Measurements from ENCODE around the gene LYPLAL1.
"Not testable (repeated sequence)": the region's sequence is repeated elsewhere in the genome, so short reads cannot be mapped to it uniquely, and the experiment has no call there.

LYPLAL1 gene

DNA sequence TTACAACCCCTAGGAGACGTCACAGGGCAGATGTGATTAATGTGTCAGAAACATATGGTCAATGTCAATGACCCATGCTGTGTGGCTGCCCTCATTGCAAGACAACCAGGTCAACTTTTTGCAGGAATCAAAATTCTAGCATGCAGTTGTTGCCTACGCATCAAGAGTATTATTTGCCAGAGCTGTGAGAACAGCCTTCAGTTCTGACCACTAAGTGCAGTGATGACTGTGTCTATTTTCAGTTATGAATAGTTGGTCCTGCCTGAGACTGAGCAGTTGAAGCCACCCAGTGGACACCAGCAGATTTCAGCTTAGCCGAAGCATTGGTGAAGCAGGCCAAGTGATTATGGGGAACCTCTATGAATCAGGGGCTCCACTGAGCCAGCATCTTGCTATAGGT is 47.3 kb downstream of the LYPLAL1 start:
- DNase-seq: no peak

DNA sequence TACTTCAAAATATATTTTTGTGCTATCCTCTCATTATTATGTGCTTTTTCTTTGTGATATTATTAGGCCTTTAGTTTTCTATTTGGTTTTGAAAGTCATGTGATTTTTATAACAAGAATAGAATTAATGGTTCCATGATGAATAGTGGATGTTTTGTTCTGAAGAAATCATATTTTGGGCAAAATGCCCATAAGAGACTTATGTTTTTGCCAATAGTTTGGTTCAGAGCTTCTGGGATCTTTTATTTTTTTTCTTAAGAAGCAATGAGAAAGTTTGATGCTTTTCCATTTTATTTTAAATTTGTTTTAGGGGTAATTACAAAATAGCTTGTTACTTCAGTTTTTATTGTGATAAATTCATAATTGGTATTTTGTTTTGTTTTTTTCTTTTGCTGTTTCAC is 49.8 kb downstream of the LYPLAL1 start:
- DNase-seq: no peak

DNA sequence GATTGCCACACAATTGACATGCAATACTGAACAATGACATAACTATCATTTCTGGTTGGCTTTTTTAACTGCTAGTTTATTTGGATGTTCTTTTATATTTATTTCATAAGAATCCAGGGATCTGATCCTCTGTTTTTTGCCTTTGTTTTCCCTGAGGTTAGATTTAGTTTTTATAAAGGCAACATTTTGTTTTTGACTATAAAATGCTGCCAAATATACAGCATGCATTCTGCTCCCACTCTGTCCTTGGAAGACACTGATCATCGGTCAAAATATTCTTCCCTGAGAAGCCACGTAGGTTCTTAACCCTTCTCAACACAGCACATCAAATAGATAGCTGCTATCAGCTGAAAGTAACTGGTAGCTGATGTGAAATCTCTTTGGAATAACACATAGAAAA is 52.5 kb downstream of the LYPLAL1 start:
- no peak for DNase-seq

DNA sequence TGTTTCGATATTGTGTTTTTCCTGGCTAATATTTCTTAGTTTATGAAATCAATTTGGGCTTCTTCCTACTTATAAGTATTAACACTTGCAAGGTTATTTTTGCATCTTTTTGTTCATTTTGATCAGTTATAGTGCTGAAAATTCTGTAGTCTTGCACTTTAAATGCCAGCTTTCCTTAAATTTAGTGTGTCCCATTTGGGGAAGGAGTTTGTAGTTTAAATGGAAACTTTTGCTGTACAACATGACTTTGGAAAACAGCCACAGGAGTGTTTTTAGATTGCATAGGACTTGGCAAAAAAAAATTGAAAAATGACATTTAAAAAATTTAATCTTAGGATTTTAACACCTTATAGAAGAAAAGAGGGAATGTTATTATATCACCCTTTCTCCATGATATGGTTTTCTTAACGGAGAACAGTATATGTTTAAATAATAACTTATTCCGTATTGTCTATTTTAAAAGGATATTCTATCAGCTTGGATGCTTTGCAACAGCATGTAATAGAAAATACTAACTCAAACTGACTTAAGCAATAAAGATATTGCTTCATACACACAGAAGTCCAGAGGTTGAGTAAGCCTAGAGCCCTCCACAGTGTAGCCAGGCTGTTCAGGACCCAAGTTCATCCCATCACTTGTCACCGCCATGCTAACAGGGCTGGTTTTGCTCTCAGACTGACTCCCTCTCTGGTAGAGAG is 53.8 kb downstream of the LYPLAL1 start:
- DNase-seq: no peak

DNA sequence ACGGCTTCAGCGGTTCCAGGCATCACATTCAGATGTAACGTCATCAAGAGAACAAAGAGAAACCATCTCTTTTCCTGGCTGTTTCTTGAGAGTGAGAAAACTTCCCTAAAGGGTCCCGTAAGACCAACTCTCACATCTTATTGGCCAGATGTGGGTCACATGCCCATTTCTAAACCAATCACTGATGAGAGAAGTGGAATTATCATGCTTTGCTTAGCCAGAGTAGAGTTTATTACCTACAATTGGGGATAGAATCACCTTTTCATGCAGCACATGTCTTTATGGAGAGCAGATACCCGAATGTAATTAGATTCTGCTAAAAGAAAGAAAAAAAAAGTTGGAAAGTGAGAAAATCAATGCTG is 54.4 kb downstream of the LYPLAL1 start:
- no peak for DNase-seq

DNA sequence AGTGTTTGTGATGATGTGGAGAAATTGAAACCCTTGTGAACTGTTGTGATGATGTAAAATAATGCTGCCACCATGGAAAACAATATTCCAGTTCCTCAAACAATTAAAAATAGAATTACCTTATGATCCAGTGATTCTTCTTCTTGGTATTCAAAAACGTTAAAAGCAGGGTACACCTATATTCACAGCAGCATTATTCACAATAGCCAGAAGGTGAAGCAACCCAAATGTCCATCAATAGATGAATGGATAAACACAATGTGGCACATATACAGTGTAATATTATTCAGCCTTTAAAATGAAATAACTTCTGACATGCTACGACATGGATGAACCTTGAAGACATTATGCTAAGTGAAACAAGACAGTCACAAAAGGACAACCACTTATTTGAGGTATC is 59.2 kb downstream of the LYPLAL1 start:
- no peak for DNase-seq

DNA sequence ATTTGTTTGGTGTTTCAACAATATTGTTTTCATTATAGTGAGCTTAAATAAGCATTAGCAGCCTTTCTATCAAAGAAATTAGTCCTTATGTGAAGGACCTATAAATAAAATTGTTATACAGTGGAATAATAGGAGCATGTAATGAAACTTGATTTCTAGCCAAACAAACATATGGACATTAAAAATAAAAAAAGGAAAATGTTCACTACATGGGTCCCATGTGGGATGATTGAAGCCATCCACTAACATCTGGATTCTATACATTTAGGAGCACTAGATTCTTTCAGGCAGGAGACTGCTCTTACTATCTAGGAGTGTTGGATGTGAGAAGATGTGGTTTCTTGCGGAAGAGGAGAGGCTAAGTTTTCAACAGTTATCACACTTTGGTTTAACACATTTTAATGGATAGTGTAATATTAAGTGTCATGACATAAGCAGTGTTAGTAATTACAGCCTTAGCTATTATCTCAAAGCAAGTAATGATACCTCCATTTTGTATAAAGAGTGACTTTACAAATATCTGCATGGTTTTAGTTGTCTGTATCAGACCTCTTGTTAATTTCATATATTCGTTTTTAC is 62.3 kb downstream of the LYPLAL1 start:
- DNase-seq: no peak

DNA sequence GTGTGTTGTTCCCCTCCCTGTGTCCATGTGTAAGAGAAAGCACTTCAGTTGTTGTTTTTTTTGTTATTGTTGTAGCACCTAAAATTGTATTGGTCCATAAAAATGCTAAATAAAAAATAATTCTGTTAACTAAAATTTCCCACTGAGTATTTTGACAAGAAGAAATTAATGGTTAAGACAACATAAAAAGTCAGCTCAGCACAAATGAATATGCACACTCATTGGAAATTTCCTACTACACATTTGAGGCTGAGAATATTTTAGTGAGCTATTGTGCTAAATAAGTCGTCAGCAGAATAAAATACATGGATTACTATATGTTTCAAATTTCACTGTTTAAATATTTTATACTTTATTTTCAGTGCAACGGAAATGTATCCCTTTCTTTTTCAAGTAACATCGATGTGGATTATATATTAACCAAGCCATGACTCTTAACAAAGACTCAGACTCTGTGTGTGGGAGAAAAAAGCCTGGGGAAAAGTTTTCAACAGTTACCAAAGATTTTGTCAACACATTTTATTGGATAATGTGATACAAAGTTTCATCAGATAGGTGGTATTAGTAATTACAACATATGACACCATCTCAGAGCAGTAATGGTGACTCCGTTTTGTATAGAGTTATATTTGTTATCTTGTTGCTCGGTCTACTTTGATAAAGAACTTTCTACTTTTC is 63.4 kb downstream of the LYPLAL1 start:
- no peak for DNase-seq

DNA sequence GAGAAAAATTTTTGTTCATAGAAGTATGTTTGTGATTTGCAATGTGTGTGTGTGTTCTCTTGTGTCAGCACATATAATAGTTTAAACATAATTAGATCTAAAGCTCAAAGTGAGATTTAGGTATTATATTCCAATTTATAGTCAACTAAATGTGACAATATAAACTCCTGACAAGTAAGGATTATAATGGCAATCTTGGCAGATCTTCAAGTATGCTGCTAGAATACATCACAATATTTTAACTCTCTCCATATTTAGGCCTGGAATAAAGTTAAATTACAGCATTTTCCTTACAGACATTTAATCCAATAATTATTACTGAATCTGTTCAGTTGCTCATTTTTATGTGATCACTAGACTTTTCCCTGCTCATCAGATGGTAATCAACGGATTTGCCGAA is 65.8 kb downstream of the LYPLAL1 start:
- no peak for DNase-seq

DNA sequence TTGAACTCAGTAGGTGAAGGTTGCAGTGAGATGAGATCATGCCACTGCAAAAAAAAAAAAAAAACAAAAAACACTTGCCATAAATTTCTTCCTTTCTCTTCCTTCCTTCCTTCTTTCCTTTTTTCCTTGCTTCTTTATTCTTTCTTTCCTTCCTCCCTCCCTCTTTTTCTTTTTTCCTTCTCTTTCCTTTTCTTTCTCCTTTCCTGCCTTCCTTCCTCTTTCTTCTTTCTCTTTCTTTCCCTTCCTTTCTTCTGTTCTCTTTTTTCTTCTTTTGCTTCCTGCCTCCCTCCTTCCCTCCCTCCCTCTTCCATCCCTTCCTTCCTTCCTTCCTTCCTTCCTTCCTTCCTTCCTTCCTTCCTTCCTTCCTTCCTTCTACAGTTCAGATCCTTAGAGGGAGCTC is 71.2 kb downstream of the LYPLAL1 start:
- no peak for DNase-seq

DNA sequence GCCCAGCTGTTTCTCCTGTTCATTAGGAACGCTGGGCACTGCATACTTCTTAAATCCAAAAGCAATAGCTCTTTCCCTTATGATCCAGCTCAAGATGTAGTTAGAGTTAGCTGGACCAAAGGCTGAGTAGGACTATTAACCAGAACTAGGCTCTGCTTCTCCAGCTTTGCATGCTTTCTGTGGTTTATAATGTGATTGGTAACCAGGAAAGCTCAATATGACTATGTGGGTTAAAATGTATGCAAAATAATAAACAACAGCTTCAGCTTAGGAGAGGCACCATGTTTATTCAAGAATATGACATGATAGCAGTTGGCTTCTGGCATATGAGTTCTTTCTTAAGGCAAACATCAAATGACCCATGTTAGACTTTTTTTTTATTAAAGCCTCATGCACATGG is 73.8 kb downstream of the LYPLAL1 start:
- DNase-seq: no peak

DNA sequence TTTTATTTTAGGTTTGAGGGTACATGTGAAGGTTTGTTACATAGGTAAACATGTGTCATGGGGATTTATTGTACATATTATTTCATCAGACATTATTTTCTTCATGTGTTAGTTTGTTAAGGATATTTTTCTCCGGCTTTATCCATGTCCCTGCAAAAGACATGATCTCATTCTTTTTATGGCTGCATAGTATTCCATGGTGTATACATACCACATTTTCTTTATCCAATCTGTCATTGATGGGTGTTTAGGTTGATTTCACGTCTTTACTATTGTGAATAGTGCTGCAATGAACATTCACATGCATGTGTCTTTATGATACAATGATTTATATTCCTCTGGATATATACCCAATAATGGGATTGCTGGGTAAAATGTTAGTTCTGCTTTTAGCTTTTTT is 76.8 kb downstream of the LYPLAL1 start:
- not testable (repeated sequence) for DNase-seq

DNA sequence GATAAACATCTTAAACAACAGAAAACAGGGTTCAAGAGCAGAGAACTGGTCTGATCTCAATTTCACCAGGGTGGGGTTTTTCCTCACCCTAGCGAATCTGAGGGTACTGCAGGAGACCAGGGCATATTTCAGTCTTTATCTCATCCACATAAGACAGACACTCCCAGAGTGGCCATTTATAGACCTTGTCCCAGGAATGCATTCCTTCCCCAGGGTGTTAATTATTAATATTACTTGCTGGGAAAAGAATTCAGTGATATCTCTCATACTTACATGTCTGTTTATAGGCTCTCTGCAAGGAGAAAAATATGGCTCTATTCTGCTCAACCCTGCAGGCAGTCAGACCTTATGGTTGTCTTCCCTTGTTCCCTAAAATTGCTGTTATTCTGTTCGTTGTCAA is 84.1 kb downstream of the LYPLAL1 start:
- DNase-seq: no peak

DNA sequence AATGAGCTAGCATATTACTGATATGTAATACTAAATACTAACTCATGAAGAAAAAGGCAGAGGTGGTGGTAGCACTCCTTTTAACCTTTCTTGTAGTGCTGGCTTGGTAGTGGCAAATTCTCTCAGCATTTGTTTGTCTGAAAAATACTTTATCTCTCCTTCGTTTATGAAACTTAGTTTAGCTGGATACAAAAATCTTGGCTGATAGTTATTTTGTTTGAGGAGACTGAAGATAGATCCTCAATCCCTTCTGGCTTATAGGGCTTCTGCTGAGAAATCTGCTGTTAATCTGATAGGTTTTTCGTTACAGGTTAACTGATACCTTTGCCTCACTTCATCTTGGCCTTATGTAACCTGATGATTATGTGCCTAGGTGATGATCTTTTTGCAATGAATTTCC is 87.8 kb downstream of the LYPLAL1 start:
- DNase-seq: no peak
